ENCODE data around the gene KCNB1.

KCNB1 gene

DNA sequence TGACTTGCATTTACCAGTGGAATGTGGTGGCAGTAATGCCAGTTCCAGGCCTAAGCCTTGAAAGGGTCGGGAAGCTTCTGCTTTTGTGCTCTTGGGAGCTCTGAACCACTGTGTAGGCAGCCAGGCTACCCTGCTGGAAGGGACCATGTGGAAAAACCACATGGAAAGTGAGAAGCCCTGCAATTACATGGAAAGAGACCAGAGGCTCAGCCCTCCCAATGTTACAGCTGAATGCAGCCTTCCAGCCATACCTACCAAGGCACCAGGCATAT is 14.9 kb upstream of the KCNB1 start:
- TF ChIP-seq CTCF (IDR thresholded peaks at IDR 0.05), result no peak

DNA sequence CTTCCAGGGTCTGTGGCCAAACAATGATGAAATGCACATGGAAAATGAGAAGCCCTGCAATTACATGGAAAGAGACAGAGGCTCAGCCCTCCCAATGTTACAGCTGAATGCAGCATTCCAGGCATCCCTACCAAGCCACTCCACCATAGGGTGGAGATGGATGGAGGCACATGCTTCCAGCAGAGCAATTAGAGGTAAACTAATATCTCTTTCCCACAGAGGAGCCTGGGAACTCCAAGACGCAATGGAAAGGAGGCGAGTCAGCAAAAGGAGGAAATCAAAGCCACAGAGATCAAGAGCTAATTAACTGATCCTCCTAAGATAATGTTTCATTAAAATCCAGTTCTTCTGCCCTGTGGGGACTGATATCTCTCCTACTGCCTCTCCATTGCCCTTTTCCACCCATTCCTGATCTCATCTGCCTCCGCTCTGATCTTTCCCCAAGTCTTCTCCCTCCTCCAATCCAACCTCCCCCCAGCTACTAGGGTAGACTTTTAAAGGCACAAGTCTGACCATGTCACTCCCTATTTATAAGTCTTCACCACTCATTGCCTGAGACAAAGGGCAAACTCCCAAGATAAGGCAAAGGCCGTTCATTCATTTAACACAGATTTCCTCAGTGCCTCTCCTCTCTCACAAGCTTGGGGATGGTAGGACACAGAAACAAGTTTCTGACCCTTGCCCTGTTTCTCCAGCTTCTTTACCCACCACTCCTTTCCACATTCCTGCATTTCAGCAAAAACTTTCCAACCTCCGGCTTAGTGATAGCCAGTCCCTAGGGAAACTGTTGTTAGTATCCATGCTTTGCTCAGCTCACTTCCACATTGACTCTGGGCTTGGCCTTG is 14.3 kb upstream of the KCNB1 start:
- TF ChIP-seq CTCF (IDR thresholded peaks at IDR 0.05), result no peak

GRCh38 chr20:49496043-49496442 is 13.6 kb upstream of the KCNB1 start:
- TF ChIP-seq CTCF (IDR thresholded peaks at IDR 0.05), result no peak

DNA sequence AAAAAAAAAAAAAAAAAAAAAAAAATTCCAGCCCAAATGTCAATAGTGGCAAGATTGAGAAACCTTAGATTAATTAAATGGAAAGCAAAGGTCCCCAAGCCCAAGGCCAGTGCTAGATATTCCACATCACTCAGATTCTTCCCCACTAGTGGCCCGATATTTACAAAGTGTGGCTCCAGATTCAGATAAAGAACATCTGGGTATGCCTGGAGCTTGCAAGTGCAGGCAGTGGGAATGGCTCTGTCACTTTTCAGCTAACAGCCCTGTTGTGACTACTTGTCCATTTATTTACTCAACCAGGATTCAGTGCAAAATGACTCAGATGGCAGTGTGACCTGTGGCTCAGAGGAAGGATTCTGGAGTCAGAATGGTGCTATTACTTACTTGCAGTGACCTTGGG is 8.2 kb upstream of the KCNB1 start:
- TF ChIP-seq CTCF (IDR thresholded peaks at IDR 0.05), result no peak

GRCh38 chr20:49489688-49490087 is 7.2 kb upstream of the KCNB1 start:
- no peak for TF ChIP-seq CTCF (IDR thresholded peaks at IDR 0.05)

DNA sequence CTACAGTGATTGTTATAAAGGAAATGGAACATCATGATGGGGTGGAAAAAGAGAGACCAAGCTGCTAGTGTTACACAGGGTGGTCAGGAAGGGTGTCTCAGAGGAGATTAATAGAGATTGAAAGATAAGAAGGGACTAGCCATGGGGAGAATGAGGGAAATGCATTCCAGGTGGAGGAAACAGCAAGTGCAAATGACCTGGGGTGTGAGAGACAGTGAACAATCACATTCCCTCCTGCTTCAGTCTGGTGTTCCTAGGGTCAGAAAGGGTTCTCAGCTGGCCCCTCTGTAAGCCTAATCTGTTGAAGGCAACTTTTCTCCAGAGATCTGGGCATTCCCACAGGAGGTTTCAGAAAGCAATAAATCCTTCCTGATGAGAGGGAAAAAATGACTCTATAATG is 3.6 kb upstream of the KCNB1 start:
- no peak for TF ChIP-seq CTCF (IDR thresholded peaks at IDR 0.05)

DNA sequence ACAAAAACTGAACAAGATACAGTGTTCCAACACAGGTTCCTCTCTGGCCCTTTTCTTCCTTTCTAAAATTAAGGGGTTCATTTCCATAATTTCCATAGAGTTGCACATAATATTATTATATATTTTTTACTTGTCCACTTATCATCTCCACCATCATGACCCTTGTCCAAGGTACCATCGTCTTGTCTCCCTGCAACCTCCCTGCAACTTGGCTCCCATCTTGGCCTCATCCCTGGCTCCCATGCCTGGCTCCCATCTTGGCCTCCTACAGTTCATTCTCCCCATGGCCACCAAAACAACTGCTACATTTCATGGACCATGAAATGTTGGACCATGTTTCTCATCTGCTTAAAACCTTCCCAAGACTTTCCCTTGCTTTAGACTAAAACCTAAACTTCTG is 3.1 kb upstream of the KCNB1 start:
- no peak for TF ChIP-seq CTCF (IDR thresholded peaks at IDR 0.05)
